SK-N-SH treated with all-trans-retinoic acid at 6 μM for 48 hours (cell line): ENCODE measurements around the gene HM13.

Experiments
- ATAC-seq: fragments of 200-7000 bp; cut with Tn5 transposase; 3 replicates; pipeline ENCODE4 v1.9.1; 2020; ENCODE audit warnings: mild to moderate bottlenecking, moderate library complexity
- ARNTL ChIP-seq: fragments of 450-650 bp; formaldehyde crosslinking; IDR thresholded peaks from 2 replicates; pipeline ENCODE4 v1.5.0; 2020; ENCODE audit warnings: low read depth, mild to moderate bottlenecking, moderate library complexity, borderline replicate concordance
- BACH2 ChIP-seq: fragments of 250-450 bp; sonication (Bioruptor Pico); IDR thresholded peaks from 2 replicates; pipeline ENCODE4 v1.9.0; 2021; ENCODE audit warnings: mild to moderate bottlenecking, borderline replicate concordance
- CREB5 ChIP-seq: fragments of 250-450 bp; sonication (Bioruptor Pico); IDR thresholded peaks from 2 replicates; pipeline ENCODE4 v1.5.1; 2020; ENCODE audit warnings: low read depth, mild to moderate bottlenecking, moderate library complexity
- CSDC2 ChIP-seq: fragments of 250-450 bp; sonication (Bioruptor Pico); IDR thresholded peaks from 2 replicates; pipeline ENCODE4 v1.5.0; 2020; ENCODE audit warnings: mild to moderate bottlenecking, moderate library complexity
- ESRRG ChIP-seq: fragments of 250-450 bp; sonication (Bioruptor Pico); IDR thresholded peaks from 2 replicates; pipeline ENCODE4 v1.6.1; 2021; ENCODE audit warnings: mild to moderate bottlenecking
- ISL1 ChIP-seq: fragments of 250-450 bp; sonication (Bioruptor Pico); IDR thresholded peaks from 2 replicates; pipeline ENCODE4 v2.1.2; 2022; ENCODE audit warnings: mild to moderate bottlenecking, moderate library complexity
- OSR1 ChIP-seq: fragments of 250-450 bp; sonication (Bioruptor Pico); IDR thresholded peaks from 2 replicates; pipeline ENCODE4 v1.8.0; 2022; ENCODE audit warnings: moderate library complexity, mild to moderate bottlenecking, inconsistent platforms
- PATZ1 ChIP-seq: fragments of 250-450 bp; sonication (Bioruptor Pico); IDR thresholded peaks from 2 replicates; pipeline ENCODE4 v1.8.0; 2020; ENCODE audit warnings: mild to moderate bottlenecking, moderate library complexity, borderline replicate concordance
- POU6F1 ChIP-seq: fragments of 250-450 bp; sonication (Bioruptor Pico); IDR thresholded peaks from 2 replicates; pipeline ENCODE4 v1.8.0; 2021; ENCODE audit warnings: low read depth, mild to moderate bottlenecking, moderate library complexity, borderline replicate concordance
- PPARA ChIP-seq: fragments of 250-450 bp; sonication (Bioruptor Pico); IDR thresholded peaks from 2 replicates; pipeline ENCODE4 v1.5.0; 2020; ENCODE audit warnings: mild to moderate bottlenecking, borderline replicate concordance
- RARB ChIP-seq: fragments of 250-450 bp; sonication (Bioruptor Pico); IDR thresholded peaks from 2 replicates; pipeline ENCODE4 v1.8.0; 2021; ENCODE audit warnings: mild to moderate bottlenecking, moderate library complexity
- TCF4 ChIP-seq: fragments of 250-450 bp; sonication (Bioruptor Pico); IDR thresholded peaks from 2 replicates; pipeline ENCODE4 v1.8.0; 2021; ENCODE audit warnings: mild to moderate bottlenecking, moderate library complexity, borderline replicate concordance
- TOX ChIP-seq: fragments of 250-450 bp; sonication (Bioruptor Pico); IDR thresholded peaks from 2 replicates; pipeline ENCODE4 v1.8.0; 2021; ENCODE audit warnings: mild to moderate bottlenecking, moderate library complexity, borderline replicate concordance
- ZC3H10 ChIP-seq: fragments of 250-450 bp; sonication (Bioruptor Pico); IDR thresholded peaks from 2 replicates; pipeline ENCODE4 v1.5.1; 2021; ENCODE audit warnings: mild to moderate bottlenecking, moderate library complexity
- ZFP3 ChIP-seq: fragments of 250-450 bp; sonication (Bioruptor Pico); IDR thresholded peaks from 2 replicates; pipeline ENCODE4 v1.5.0; 2020; ENCODE audit warnings: mild to moderate bottlenecking, moderate library complexity
- ZFP30 ChIP-seq: fragments of 450-650 bp; formaldehyde crosslinking; IDR thresholded peaks from 2 replicates; pipeline ENCODE4 v1.5.0; 2022; ENCODE audit warnings: mild to moderate bottlenecking, moderate library complexity
- ZNF565 ChIP-seq: fragments of 450-650 bp; formaldehyde crosslinking; conservative IDR thresholded peaks from 2 replicates; pipeline ENCODE4 v1.5.0; 2020; ENCODE audit warnings: low read depth, mild to moderate bottlenecking, moderate library complexity
- ZNF70 ChIP-seq: fragments of 450-650 bp; formaldehyde crosslinking; IDR thresholded peaks from 2 replicates; pipeline ENCODE4 v1.5.0; 2020; ENCODE audit warnings: mild to moderate bottlenecking, moderate library complexity
- ZNF8 ChIP-seq: fragments of 450-650 bp; formaldehyde crosslinking; IDR thresholded peaks from 2 replicates; pipeline ENCODE4 v1.5.0; 2020; ENCODE audit warnings: mild to moderate bottlenecking, moderate library complexity
- TF ChIP-seq, protein P1 (sequence below): fragments of 250-450 bp; sonication (Bioruptor Pico); IDR thresholded peaks from 2 replicates; pipeline ENCODE4 v1.5.1; 2021; ENCODE audit warnings: mild to moderate bottlenecking, moderate library complexity

HM13 gene

GRCh38 chr20:31605031-31605901, 91.0 kb downstream of the HM13 start, which contains the start of gene ID1 (continued):
- TF ChIP-seq POU6F1 (CRISPR knock-in tag) = no peak
- TF ChIP-seq, protein P1, sequence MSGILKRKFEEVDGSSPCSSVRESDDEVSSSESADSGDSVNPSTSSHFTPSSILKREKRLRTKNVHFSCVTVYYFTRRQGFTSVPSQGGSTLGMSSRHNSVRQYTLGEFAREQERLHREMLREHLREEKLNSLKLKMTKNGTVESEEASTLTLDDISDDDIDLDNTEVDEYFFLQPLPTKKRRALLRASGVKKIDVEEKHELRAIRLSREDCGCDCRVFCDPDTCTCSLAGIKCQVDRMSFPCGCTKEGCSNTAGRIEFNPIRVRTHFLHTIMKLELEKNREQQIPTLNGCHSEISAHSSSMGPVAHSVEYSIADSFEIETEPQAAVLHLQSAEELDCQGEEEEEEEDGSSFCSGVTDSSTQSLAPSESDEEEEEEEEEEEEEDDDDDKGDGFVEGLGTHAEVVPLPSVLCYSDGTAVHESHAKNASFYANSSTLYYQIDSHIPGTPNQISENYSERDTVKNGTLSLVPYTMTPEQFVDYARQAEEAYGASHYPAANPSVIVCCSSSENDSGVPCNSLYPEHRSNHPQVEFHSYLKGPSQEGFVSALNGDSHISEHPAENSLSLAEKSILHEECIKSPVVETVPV (CRISPR knock-in tag) = 0 out of 2 replicates have a peak, but pooled peaks have one; percentile 57
- TF ChIP-seq ZNF70 (CRISPR knock-in tag) = peak; percentile 22; the same call in 1 of the 2 replicates
- TF ChIP-seq PPARA = no peak
- TF ChIP-seq ZC3H10 (CRISPR knock-in tag) = peak; percentile 53; the same call in 1 of the 2 replicates
- TF ChIP-seq CSDC2 = no peak; the same call in 1 of the 2 replicates
- no peak; the same call in 1 of the 2 replicates for TF ChIP-seq TCF4 (CRISPR knock-in tag)
- peak; percentile 38; the same call in 1 of the 2 replicates for TF ChIP-seq ESRRG (CRISPR knock-in tag)
- no peak for TF ChIP-seq ARNTL (CRISPR knock-in tag)
- TF ChIP-seq ZFP3 (CRISPR knock-in tag) = no peak
- peak; percentile 2; the same call in 1 of the 2 replicates for TF ChIP-seq ZFP30 (CRISPR knock-in tag)
- no peak for TF ChIP-seq BACH2
- TF ChIP-seq ZNF565 (CRISPR knock-in tag) = no peak
- TF ChIP-seq PATZ1 (CRISPR knock-in tag) = no peak; the same call in none of the 2 replicates

DNA sequence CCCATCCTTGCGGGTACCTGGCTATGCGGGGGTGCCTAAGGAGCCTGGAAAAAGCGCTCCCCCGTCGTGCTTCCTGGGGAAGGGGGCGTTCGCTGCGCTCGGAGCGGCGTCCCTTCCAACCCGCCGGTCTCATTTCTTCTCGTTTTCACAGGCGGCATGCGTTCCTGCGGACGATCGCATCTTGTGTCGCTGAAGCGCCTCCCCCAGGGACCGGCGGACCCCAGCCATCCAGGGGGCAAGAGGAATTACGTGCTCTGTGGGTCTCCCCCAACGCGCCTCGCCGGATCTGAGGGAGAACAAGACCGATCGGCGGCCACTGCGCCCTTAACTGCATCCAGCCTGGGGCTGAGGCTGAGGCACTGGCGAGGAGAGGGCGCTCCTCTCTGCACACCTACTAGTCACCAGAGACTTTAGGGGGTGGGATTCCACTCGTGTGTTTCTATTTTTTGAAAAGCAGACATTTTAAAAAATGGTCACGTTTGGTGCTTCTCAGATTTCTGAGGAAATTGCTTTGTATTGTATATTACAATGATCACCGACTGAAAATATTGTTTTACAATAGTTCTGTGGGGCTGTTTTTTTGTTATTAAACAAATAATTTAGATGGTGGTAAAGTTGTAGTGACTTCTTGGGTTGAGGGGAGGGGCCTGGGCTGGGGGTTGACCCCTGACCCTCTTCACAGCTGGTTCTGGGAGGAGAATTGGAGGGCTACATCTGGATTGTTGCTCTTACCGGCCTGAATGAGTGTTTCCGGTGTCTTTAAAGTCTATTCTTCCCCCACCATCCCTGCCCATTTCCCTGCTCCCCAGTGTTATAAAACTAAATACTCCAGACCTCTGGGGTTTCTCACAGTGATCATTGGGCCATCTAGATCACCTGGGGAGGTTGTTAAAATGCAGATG, 91.9 kb downstream of the HM13 start:
- no peak for ATAC-seq
- TF ChIP-seq ZFP30 (CRISPR knock-in tag) (no peak), ZNF8 (no peak), CREB5 (no peak), TCF4 (CRISPR knock-in tag) (no peak), BACH2 (no peak), ISL1 (CRISPR knock-in tag) (no peak), CSDC2 (no peak), OSR1 (CRISPR knock-in tag) (no peak), RARB (CRISPR knock-in tag) (no peak), ESRRG (CRISPR knock-in tag) (no peak), ZFP3 (CRISPR knock-in tag) (no peak), TOX (CRISPR knock-in tag) (no peak), ZNF70 (CRISPR knock-in tag) (no peak), PPARA (no peak)
- TF ChIP-seq, protein P1 (CRISPR knock-in tag) = no peak
- TF ChIP-seq, all 23 proteins: peak for 0
